ENCODE measurements around the gene FLRT1. TPM values are rescaled to one million over a fixed set of nuclear protein-coding genes. Genes with fewer than 3 reads are reported as not detected.

The FLRT1 gene
- total and polyA plus RNA-seq, 4 donors = 0.02 to 0.32 (median 0.05) TPM; not detected in 1

GRCh38 chr11:64041846-64042245 lies 6.1 kb downstream of the FLRT1 start:
- Histone ChIP-seq H3K36me3 (ENCODE audit: control insufficient read depth in 4 of 4, insufficient read depth in 3 of 4, low read depth in 1 of 4, low read length in 3 of 4) (no peaks in the 10 kb centered on the region), H3K9me3 (ENCODE audit: control insufficient read depth in 4 of 4, low read length in 3 of 4) (no peaks in the 10 kb centered on the region), H3K9ac (ENCODE audit: low read depth in 1 of 2, low read length in 2 of 2) (no peak overlapping the region), H3K27me3 (ENCODE audit: control insufficient read depth in 4 of 4, insufficient read depth in 4 of 4, low read length in 3 of 4) (peaks cover 0 to 3% (median 0%) of the 10 kb centered on the region in 4 donors), H3K27ac (ENCODE audit: low read depth in 1 of 2, low read length in 2 of 2) (no peak overlapping the region), H3K4me3 (ENCODE audit: low read depth in 1 of 3, low read length in 3 of 3) (no peak overlapping the region), H3K4me1 (ENCODE audit: control insufficient read depth in 4 of 4, insufficient read depth in 4 of 4, low read length in 3 of 4) (peaks cover 0 to 8% (median 3%) of the 10 kb centered on the region in 4 donors)
- WGBS = 94% methylated on average over 9 of the region's 9 CpGs
- TF ChIP-seq HNF4A (conservative IDR thresholded peaks at IDR 0.05) = no peak
- no peak for TF ChIP-seq RXRA (IDR thresholded peaks at IDR 0.05)
- no peak for TF ChIP-seq ATF3 (IDR thresholded peaks at IDR 0.05)
- no peak for TF ChIP-seq SP1 (IDR thresholded peaks at IDR 0.05)
- TF ChIP-seq HNF4G (IDR thresholded peaks at IDR 0.05) = no peak
- no peak for TF ChIP-seq TAF1 (conservative IDR thresholded peaks at IDR 0.05)
- no peak for TF ChIP-seq RAD21 (IDR thresholded peaks at IDR 0.05)
- no peak for TF ChIP-seq ZBTB33 (IDR thresholded peaks at IDR 0.05)
- TF ChIP-seq YY1 (IDR thresholded peaks at IDR 0.05) = no peak
- no peak for TF ChIP-seq FOXA2 (IDR thresholded peaks at IDR 0.05)
- no peak for TF ChIP-seq EGR1 (IDR thresholded peaks at IDR 0.05; ENCODE audit: low read depth in 2 of 2)
- TF ChIP-seq REST (IDR thresholded peaks at IDR 0.05) = no peak
- DNase-seq (ENCODE audit: low spot score) = no peak

GRCh38 chr11:64042301-64042700 lies 6.6 kb downstream of the FLRT1 start:
- no peaks in the 10 kb centered on the region for H3K36me3 ChIP-seq (ENCODE audit: control insufficient read depth in 4 of 4, insufficient read depth in 3 of 4, low read depth in 1 of 4, low read length in 3 of 4)
- no peak overlapping the region for H3K9ac ChIP-seq (ENCODE audit: low read depth in 1 of 2, low read length in 2 of 2)
- peaks cover 0 to 3% (median 0%) of the 10 kb centered on the region in 4 donors for H3K27me3 ChIP-seq (ENCODE audit: control insufficient read depth in 4 of 4, insufficient read depth in 4 of 4, low read length in 3 of 4)
- no peak for DNase-seq (ENCODE audit: low spot score)
- TF ChIP-seq RXRA (IDR thresholded peaks at IDR 0.05) (no peak), MAX (IDR thresholded peaks at IDR 0.05) (no peak), EGR1 (IDR thresholded peaks at IDR 0.05; ENCODE audit: low read depth in 2 of 2) (no peak), NR2F2 (IDR thresholded peaks at IDR 0.05) (no peak), JUND (IDR thresholded peaks at IDR 0.05) (no peak), YY1 (IDR thresholded peaks at IDR 0.05) (no peak), CTCF (IDR thresholded peaks at IDR 0.05; ENCODE audit: low read depth, low read length, missing input control) (no peak), HNF4A (conservative IDR thresholded peaks at IDR 0.05) (no peak), ZBTB33 (IDR thresholded peaks at IDR 0.05) (no peak), HNF4G (IDR thresholded peaks at IDR 0.05) (no peak), ATF3 (IDR thresholded peaks at IDR 0.05) (no peak)
- peaks cover 0 to 6% (median under 1%) of the 10 kb centered on the region in 4 donors for H3K4me1 ChIP-seq (ENCODE audit: control insufficient read depth in 4 of 4, insufficient read depth in 4 of 4, low read length in 3 of 4)
- no peak overlapping the region for H3K4me3 ChIP-seq (ENCODE audit: low read depth in 1 of 3, low read length in 3 of 3)
- no peak overlapping the region for H3K27ac ChIP-seq (ENCODE audit: low read depth in 1 of 2, low read length in 2 of 2)
- no peaks in the 10 kb centered on the region for H3K9me3 ChIP-seq (ENCODE audit: control insufficient read depth in 4 of 4, low read length in 3 of 4)
- 85% methylated on average over 4 of the region's 4 CpGs for WGBS
